Activated CD4-positive, alpha-beta memory T cell treated with anti-CD3 and anti-CD28 coated beads, Interleukin-2, amount 10 ng/mL, durations not matched to agents 7 days and 5 days (primary cell): ENCODE data around the gene MAGEB6B. TPM values are rescaled to one million over a fixed set of nuclear protein-coding genes. Genes with fewer than 3 reads are reported as not detected.
"Not testable (repeated sequence)": the region's sequence is repeated elsewhere in the genome, so short reads cannot be mapped to it uniquely, and the experiment has no call there.

Experiments
- CTCF ChIA-PET: fragments of 350-600 bp; sonication (Branson Sonifier 250); formaldehyde crosslinking; loops from one replicate; lab custom pipeline; 2021; ENCODE audit warnings: antibody characterized with exemption, inconsistent platforms; lab: Charles Lee
- POLR2A ChIA-PET: fragments of 350-600 bp; sonication (Branson Sonifier 250); formaldehyde crosslinking; loops from one replicate; lab custom pipeline; 2021; ENCODE audit warnings: antibody characterized with exemption; lab: Charles Lee
- DNase-seq: peaks from one replicate; pipeline ENCODE4 v3.0.0-alpha.2; 2020
- H3K27ac Mint-ChIP-seq: one replicate; pipeline ENCODE4 v1.8.0; 2021; ENCODE audit warnings: mild to moderate bottlenecking, mixed read lengths
- H3K27me3 Mint-ChIP-seq: one replicate; pipeline ENCODE4 v1.8.0; 2021; ENCODE audit warnings: mixed read lengths
- H3K36me3 Mint-ChIP-seq: one replicate; pipeline ENCODE4 v1.8.0; 2021; ENCODE audit warnings: low read depth, mixed read lengths
- H3K4me1 Mint-ChIP-seq: one replicate; pipeline ENCODE4 v1.8.0; 2021; ENCODE audit warnings: mixed read lengths
- H3K4me3 Mint-ChIP-seq: one replicate; pipeline ENCODE4 v1.8.0; 2021; ENCODE audit warnings: mild to moderate bottlenecking, mixed read lengths
- H3K9me3 Mint-ChIP-seq: one replicate; pipeline ENCODE4 v1.8.0; 2021; ENCODE audit warnings: mixed read lengths
- total RNA-seq, 2 experiments: library from RNA; stranded (reverse); gene quantifications; one replicate each; pipeline ENCODE4 v1.2.3, GENCODE V29; 2021

Gene MAGEB6B
- not detected for total RNA-seq

GRCh38 chrX:26160301-26160700, at the start of gene MAGEB6B:
MAGEB6B (plus strand) TSS chrX:26160601; CDS start chrX:26160601, 0 bp downstream.
- H3K36me3 Mint-ChIP-seq: no peaks in the 10 kb centered on the region
- POLR2A ChIA-PET: no interaction called here

GRCh38 chrX:26138274-26138673, 22.1 kb upstream of the MAGEB6B start, which contains the start of gene MAGEB18:
MAGEB18 (plus strand) TSS chrX:26138343; CDS start chrX:26138986, 643 bp downstream.
- no peak within 1 kb of the TSS for H3K27ac Mint-ChIP-seq

More at GRCh38 chrX:26160301-26160700, at the start of gene MAGEB6B:
- Mint-ChIP-seq H3K9me3 (no peaks in the 10 kb centered on the region), H3K4me3 (no peak within 1 kb of the TSS), H3K27ac (no peak within 1 kb of the TSS), H3K4me1 (no peaks in the 10 kb centered on the region), H3K27me3 (no peaks in the 10 kb centered on the region)
- CTCF ChIA-PET: no interaction called here
- DNase-seq: no peak

DNA sequence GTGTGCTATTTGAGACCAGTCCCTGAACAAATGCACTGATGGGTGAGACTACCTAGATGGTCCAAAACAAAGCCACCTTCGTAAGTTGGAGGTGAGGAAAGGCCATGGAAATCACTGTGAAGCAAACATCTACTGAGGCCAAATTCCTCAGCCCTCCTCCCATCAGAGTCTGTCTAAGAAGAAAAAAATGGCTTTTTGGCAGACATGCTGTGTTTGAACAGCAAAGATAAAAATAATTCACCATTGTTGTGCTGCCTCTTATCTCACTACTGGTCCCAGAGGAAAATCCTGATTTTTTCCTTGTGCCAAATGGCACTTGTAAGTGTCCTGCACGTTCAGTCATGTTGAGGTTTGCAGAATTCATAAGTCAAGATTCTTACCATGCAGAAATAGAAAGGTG, 14.4 kb upstream of the MAGEB6B start:
- ChIA-PET CTCF (no interaction called here), POLR2A (no interaction called here)
- DNase-seq: no peak
- no peaks in the 10 kb centered on the region for H3K36me3 Mint-ChIP-seq
- H3K27ac Mint-ChIP-seq: no peak overlapping the region
- no peak overlapping the region for H3K4me3 Mint-ChIP-seq
- H3K4me1 Mint-ChIP-seq: no peaks in the 10 kb centered on the region
- H3K27me3 Mint-ChIP-seq: no peaks in the 10 kb centered on the region
- no peaks in the 10 kb centered on the region for H3K9me3 Mint-ChIP-seq

More at GRCh38 chrX:26138274-26138673, 22.1 kb upstream of the MAGEB6B start, which contains the start of gene MAGEB18:
- Mint-ChIP-seq H3K27me3 (no peaks in the 10 kb centered on the region), H3K4me3 (no peak within 1 kb of the TSS), H3K9me3 (no peaks in the 10 kb centered on the region), H3K36me3 (no peaks in the 10 kb centered on the region), H3K4me1 (no peaks in the 10 kb centered on the region)
- POLR2A ChIA-PET: no interaction called here
- DNase-seq: no peak
- CTCF ChIA-PET: no interaction called here

DNA sequence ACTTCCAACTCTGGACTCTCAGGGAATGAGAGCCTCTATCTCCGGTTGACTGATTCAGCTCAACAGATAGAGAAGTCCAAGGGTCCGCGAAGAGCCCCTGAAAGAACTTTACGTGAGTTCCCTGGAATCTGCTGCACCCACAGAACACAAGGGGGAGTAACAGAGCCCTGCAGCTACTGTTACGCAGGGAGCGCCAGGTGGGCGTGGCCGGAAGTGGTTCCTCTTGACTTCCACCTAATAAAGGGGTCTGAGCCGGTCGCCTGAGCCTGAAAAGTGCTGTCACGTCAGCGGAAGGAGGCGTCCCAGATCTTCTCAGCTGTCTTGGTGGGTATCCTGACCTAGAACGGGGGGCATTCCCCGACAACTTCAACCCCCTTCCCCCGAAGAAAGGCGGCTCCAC, 31.8 kb downstream of the MAGEB6B start, which contains the start of gene MAGEB6:
Gene MAGEB6 (plus strand): TSS at position 237 of the 400 bp plus-strand sequence. CDS start 1,407 bp downstream, outside the sequence.
- Mint-ChIP-seq H3K4me1 (no peaks in the 10 kb centered on the region), H3K4me3 (no peak within 1 kb of the TSS), H3K27ac (no peak within 1 kb of the TSS), H3K36me3 (no peaks in the 10 kb centered on the region), H3K27me3 (no peaks in the 10 kb centered on the region), H3K9me3 (peaks cover 2% of the 10 kb centered on the region)
- DNase-seq: no peak
- ChIA-PET CTCF (no interaction called here), POLR2A (no interaction called here)

DNA sequence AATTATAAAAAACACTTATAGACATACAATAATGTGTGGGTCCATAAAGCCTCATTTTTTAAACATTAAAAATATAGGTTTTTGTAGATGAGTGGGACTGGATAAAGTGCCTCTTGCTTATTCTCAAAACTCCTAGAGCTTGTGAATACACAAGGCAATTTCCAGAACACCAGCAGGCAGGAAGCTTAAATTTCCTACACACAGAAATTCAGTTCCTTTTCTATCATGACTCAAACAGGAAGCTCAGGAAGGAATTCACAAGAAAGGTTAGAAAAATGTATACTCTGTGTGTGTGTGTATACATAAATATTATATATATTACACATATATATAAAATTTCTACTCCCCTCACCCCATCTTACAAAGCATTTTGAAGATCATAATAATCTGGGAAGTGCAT, 43.2 kb downstream of the MAGEB6B start:
- CTCF ChIA-PET: no interaction called here
- Mint-ChIP-seq H3K36me3 (no peaks in the 10 kb centered on the region), H3K4me1 (no peaks in the 10 kb centered on the region), H3K9me3 (peaks cover 2% of the 10 kb centered on the region), H3K27ac (no peak overlapping the region), H3K4me3 (no peak overlapping the region), H3K27me3 (no peaks in the 10 kb centered on the region)
- POLR2A ChIA-PET: no interaction called here
- DNase-seq: no peak

- H3K27ac Mint-ChIP-seq, DNase-seq, CTCF ChIA-PET, H3K9me3 Mint-ChIP-seq, POLR2A ChIA-PET, H3K4me3 Mint-ChIP-seq, H3K27me3 Mint-ChIP-seq, H3K4me1 Mint-ChIP-seq, H3K36me3 Mint-ChIP-seq: not testable (repeated sequence)
Measured at GRCh38 chrX:26204717-26205116, 44.3 kb downstream of the MAGEB6B start.

DNA sequence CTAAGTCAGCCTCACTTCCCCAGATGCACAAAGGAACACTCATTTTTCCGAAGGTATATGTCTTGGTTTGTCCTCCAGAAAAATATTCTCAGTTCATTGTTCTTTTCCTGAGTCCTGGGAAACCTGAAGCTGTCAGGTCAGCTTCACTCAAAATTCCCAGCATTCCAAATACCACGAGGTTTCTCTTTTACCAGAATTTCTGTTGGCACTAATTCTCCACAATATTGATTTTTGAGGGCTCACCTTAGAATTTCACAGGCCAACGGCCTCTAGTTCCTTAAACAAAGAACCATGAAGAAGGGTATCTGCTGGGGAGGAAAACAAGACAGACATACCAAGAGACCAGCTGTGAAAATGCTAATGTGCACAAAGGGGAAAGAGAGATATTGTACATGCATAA, 47.6 kb downstream of the MAGEB6B start:
- ChIA-PET POLR2A (no interaction called here), CTCF (no interaction called here)
- Mint-ChIP-seq H3K27me3 (no peaks in the 10 kb centered on the region), H3K27ac (no peak overlapping the region), H3K9me3 (no peaks in the 10 kb centered on the region), H3K4me3 (no peak overlapping the region), H3K36me3 (no peaks in the 10 kb centered on the region), H3K4me1 (no peaks in the 10 kb centered on the region)
- no peak for DNase-seq

Other genes with a start within 250 kb of the MAGEB6B start
- gene MAGEB18, start 22.3 kb upstream of the MAGEB6B start, total RNA-seq: not detected
- gene MAGEB6, start 31.8 kb downstream of the MAGEB6B start, total RNA-seq: not detected
- gene MAGEB5, start 55.6 kb downstream of the MAGEB6B start, total RNA-seq: not detected